ENCODE measurements around the gene ELAPOR1. TPM values are rescaled to one million over a fixed set of nuclear protein-coding genes. Genes with fewer than 3 reads are reported as not detected.

The ELAPOR1 gene
- total RNA-seq, 3 donors from 2014 or later, result 0.64 to 220 (median 202) TPM

GRCh38 chr1:109131059-109131458 lies 17.1 kb downstream of the ELAPOR1 start:
- TF ChIP-seq CTCF (IDR thresholded peaks at IDR 0.05), result no peak
- H3K27me3 ChIP-seq, result no peaks in the 10 kb centered on the region
- intact Hi-C loops (cut with DNase I; ENCODE audit: low total_unique reads), result no loop called here
- H3K4me3 ChIP-seq, result no peak overlapping the region
- H3K27ac ChIP-seq, result no peak overlapping the region
- peaks cover 5% of the 10 kb centered on the region in 2 donors for H3K4me1 ChIP-seq
- H3K9me3 ChIP-seq, result no peaks in the 10 kb centered on the region
- H3K36me3 ChIP-seq, result no peaks in the 10 kb centered on the region
- DNase-seq (ENCODE audit: low spot score in 2 of 2), result no peak

- Histone ChIP-seq H3K27me3 (no peaks in the 10 kb centered on the region), H3K9me3 (no peaks in the 10 kb centered on the region), H3K4me1 (peaks cover 5% of the 10 kb centered on the region in 2 donors), H3K4me3 (no peak overlapping the region), H3K36me3 (no peaks in the 10 kb centered on the region), H3K27ac (no peak overlapping the region)
- intact Hi-C loops (cut with DNase I; ENCODE audit: low total_unique reads), result no loop called here
- TF ChIP-seq POLR2AphosphoS5 (IDR thresholded peaks at IDR 0.05), result no peak
- TF ChIP-seq CTCF (IDR thresholded peaks at IDR 0.05), result no peak
- no peak for TF ChIP-seq POLR2A (IDR thresholded peaks at IDR 0.05)
- DNase-seq (ENCODE audit: low spot score in 2 of 2), result no peak
Observed at GRCh38 chr1:109131800-109132199, 17.9 kb downstream of the ELAPOR1 start.

- peaks cover 5% of the 10 kb centered on the region in 2 donors for H3K4me1 ChIP-seq
- no peak overlapping the region for H3K4me3 ChIP-seq
- H3K27me3 ChIP-seq, result no peaks in the 10 kb centered on the region
- DNase-seq (ENCODE audit: low spot score in 2 of 2), result no peak
- no peak for TF ChIP-seq POLR2AphosphoS5 (IDR thresholded peaks at IDR 0.05)
- no peak for TF ChIP-seq CTCF (IDR thresholded peaks at IDR 0.05)
- no peak for TF ChIP-seq POLR2A (IDR thresholded peaks at IDR 0.05)
- H3K9me3 ChIP-seq, result no peaks in the 10 kb centered on the region
- H3K36me3 ChIP-seq, result no peaks in the 10 kb centered on the region
- intact Hi-C loops (cut with DNase I; ENCODE audit: low total_unique reads), result no loop called here
- H3K27ac ChIP-seq, result peak overlapping the region in 1 of 2 donors; percentile 64
Observed at GRCh38 chr1:109133002-109133706, 19.2 kb downstream of the ELAPOR1 start.

- H3K27ac ChIP-seq, result peak overlapping the region; percentile 64 to 69
- no peaks in the 10 kb centered on the region for H3K36me3 ChIP-seq
- H3K9me3 ChIP-seq, result no peaks in the 10 kb centered on the region
- intact Hi-C loops (cut with DNase I; ENCODE audit: low total_unique reads), result no loop called here
- H3K4me3 ChIP-seq, result no peak overlapping the region
- peak in 1 of 2 donors; percentile 58 for DNase-seq (ENCODE audit: low spot score in 2 of 2)
- no peak for TF ChIP-seq POLR2AphosphoS5 (IDR thresholded peaks at IDR 0.05)
- H3K4me1 ChIP-seq, result peaks cover 5% of the 10 kb centered on the region in 2 donors
- H3K27me3 ChIP-seq, result no peaks in the 10 kb centered on the region
Observed at GRCh38 chr1:109133815-109134214, 19.9 kb downstream of the ELAPOR1 start.

- H3K4me3 ChIP-seq, result no peak overlapping the region
- H3K27me3 ChIP-seq, result no peaks in the 10 kb centered on the region
- no peak for DNase-seq (ENCODE audit: low spot score in 2 of 2)
- TF ChIP-seq POLR2AphosphoS5 (IDR thresholded peaks at IDR 0.05) (no peak), CTCF (IDR thresholded peaks at IDR 0.05) (no peak), POLR2A (IDR thresholded peaks at IDR 0.05) (no peak)
- H3K9me3 ChIP-seq, result no peaks in the 10 kb centered on the region
- intact Hi-C loops (cut with DNase I; ENCODE audit: low total_unique reads), result no loop called here
- peaks cover 5% of the 10 kb centered on the region in 2 donors for H3K4me1 ChIP-seq
- H3K36me3 ChIP-seq, result no peaks in the 10 kb centered on the region
- peak overlapping the region; percentile 64 to 69 for H3K27ac ChIP-seq
Observed at GRCh38 chr1:109134423-109134822, 20.5 kb downstream of the ELAPOR1 start.

All from breast epithelium (tissue), 4 donors.